Mesenteric fat pad (tissue), 1 donor: ENCODE results near the gene ENKD1. TPM values are rescaled to one million over a fixed set of nuclear protein-coding genes. Genes with fewer than 3 reads are reported as not detected.

Experiments used
- total RNA-seq: library from RNA; stranded (reverse); fragmentation: NEBNext Ultra II Directional; extraction: Animal tissue kit (Norgen Biotek cat#: 25700); gene quantifications from one replicate; pipeline ENCODE4 v1.2.1, GENCODE V29; 2021
- donor health status: DM: yes; HTN: yes; CAD: no.

Gene ENKD1
- total RNA-seq, 1 donor from 2014 or later = 11.4 TPM

Other genes with a start within 250 kb of the ENKD1 start
- gene HSD11B2, start 235.6 kb downstream of the ENKD1 start, total RNA-seq = 0.71 TPM
- gene ATP6V0D1, start 185.6 kb downstream of the ENKD1 start, total RNA-seq = 89.5 TPM
- gene AGRP, start 183.2 kb downstream of the ENKD1 start, total RNA-seq = not detected
- gene RIPOR1, start 137.9 kb downstream of the ENKD1 start, total RNA-seq = 107 TPM
- 26.2 TPM for gene CTCF, start 104.2 kb downstream of the ENKD1 start, total RNA-seq
- gene CARMIL2, start 21.6 kb downstream of the ENKD1 start, total RNA-seq = 0.96 TPM
- 11.5 TPM for gene ACD, start 6.5 kb downstream of the ENKD1 start, total RNA-seq
- gene PARD6A, start 5.8 kb downstream of the ENKD1 start, total RNA-seq = 3.9 TPM
- gene C16orf86, start 64 bp upstream of the ENKD1 start, total RNA-seq = 2.9 TPM
- 16.7 TPM for gene GFOD2, start 52.6 kb upstream of the ENKD1 start, total RNA-seq
- 14.5 TPM for gene RANBP10, start 139.8 kb upstream of the ENKD1 start, total RNA-seq
- 1.1 TPM for gene TSNAXIP1, start 140.1 kb upstream of the ENKD1 start, total RNA-seq
- 21.6 TPM for gene THAP11, start 175.6 kb upstream of the ENKD1 start, total RNA-seq
- gene NUTF2, start 180.2 kb upstream of the ENKD1 start, total RNA-seq = 87.6 TPM
- gene CENPT, start 180.9 kb upstream of the ENKD1 start, total RNA-seq = 35.5 TPM
- gene EDC4, start 206.3 kb upstream of the ENKD1 start, total RNA-seq = 41.3 TPM
- not detected for gene NRN1L, start 218.1 kb upstream of the ENKD1 start, total RNA-seq
- gene PSKH1, start 226.5 kb upstream of the ENKD1 start, total RNA-seq = 28.6 TPM